GM12891 (cell line): ENCODE results near the gene OPCML.

ENCODE experiments used
- DNase-seq: peaks from one replicate; pipeline ENCODE4 v3.0.0; 2011; ENCODE audit warnings: low spot score; ENCODE audit not compliant: insufficient read length
- FAIRE-seq: peaks from 2 replicates; lab custom pipeline; 2011; peaks lifted over from hg19 to GRCh38; lab: Jason Lieb, UNC
- PAX5 ChIP-seq: IDR thresholded peaks from 2 replicates; pipeline ENCODE4 v1.6.1; 2011; ENCODE audit warnings: low read length, moderate library complexity, mild to moderate bottlenecking; ENCODE audit not compliant: insufficient read depth, severe bottlenecking
- POLR2A ChIP-seq: IDR thresholded peaks from 2 replicates; pipeline ENCODE4 v1.6.1; 2011; ENCODE audit warnings: low read depth, low read length, control low read depth
- POLR2AphosphoS5 ChIP-seq: IDR thresholded peaks from 2 replicates; pipeline ENCODE4 v1.6.1; 2011; ENCODE audit warnings: low read depth, low read length, control low read depth
- POU2F2 ChIP-seq: IDR thresholded peaks from 2 replicates; pipeline ENCODE4 v1.6.1; 2011; ENCODE audit warnings: low read depth, mild to moderate bottlenecking, control low read depth, low read length, moderate library complexity
- SPI1 ChIP-seq: IDR thresholded peaks from 2 replicates; pipeline ENCODE4 v1.6.1; 2011; ENCODE audit warnings: low read depth, low read length, control low read depth
- TAF1 ChIP-seq: IDR thresholded peaks from 2 replicates; pipeline ENCODE4 v1.6.1; 2011; ENCODE audit warnings: low read depth, low read length, control low read depth

Gene OPCML

DNA sequence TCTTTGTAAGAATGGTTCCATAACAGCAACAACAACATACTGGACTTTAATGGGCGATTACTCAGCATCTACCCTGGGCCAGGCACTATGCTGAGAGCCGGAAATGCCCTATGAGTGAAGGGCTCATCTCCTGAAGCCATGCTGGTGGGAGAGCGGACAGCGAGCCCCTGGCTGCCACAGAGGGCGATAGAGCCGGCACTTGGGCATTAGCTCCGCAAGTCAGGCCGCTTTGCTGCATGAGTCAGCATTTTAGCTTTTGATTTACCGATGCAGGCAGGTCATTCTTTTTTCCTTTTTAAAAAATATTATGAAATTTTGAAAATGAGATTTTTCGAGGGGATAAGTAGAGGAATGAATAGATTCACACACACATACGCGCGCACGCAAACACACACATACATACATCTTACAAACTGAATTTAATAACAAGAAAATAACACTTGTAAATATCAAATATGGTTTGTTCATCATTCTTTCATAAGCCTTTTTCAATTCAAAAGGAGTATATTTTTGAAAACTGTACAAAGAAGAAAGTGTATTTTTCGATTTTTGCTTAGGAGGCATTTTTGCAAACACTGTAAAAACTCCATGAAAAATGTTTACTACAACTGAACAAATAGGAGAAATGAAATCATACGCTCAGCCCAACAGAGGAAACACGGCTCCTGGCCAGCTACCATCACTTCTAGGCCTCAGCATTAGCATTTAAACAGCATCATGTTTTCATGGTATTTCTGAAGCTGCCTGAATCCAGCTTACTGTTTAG is 667.3 kb downstream of the OPCML start:
- no peak for DNase-seq

DNA sequence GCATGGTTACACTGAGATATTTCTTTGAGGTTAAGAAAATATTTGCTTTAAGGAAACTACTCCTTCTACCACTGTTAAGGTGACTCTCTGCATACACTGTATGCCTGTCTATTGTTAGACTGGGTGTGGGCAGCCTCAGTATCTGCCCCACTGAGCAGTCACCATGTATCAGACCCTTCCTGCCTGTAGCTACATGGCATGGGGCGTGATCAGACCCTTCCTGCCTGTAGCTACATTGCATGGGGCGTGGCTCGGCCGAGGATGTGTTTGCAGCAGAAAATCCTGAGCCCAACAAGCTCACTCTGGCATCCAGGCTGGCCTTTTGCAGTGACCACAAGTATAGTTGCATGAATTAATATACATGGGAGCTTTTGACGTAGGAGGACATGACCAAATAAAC is 669.4 kb downstream of the OPCML start:
- FAIRE-seq (no peak), DNase-seq (no peak)
- TF ChIP-seq PAX5: no peak
- TF ChIP-seq POLR2AphosphoS5: no peak
- TF ChIP-seq TAF1: no peak
- TF ChIP-seq SPI1: no peak
- no peak for TF ChIP-seq POLR2A
- TF ChIP-seq POU2F2: no peak

More for the DNA sequence above, 667.3 kb downstream of the OPCML start:
- TF ChIP-seq TAF1 (no peak), PAX5 (no peak), POLR2A (no peak), POLR2AphosphoS5 (no peak), SPI1 (no peak), POU2F2 (no peak)
- FAIRE-seq: no peak

DNA sequence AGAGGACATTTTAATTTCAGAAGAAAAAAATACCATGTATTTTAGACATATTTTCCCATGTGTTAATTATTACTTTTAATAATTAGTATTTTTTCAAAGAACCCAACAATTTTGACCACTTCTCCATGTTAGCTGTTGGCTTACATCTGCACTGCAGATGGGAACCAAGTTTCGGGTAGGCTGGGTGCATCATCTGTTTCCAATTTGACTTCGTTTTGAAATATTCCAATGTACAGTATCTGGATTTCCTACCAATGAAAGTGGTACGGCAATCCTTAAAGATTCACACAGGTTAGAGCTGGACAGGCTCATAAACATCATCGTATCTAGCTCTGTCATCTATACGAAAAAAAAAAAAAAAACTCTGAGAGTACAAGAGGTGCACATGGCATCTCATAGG is 670.2 kb downstream of the OPCML start:
- TF ChIP-seq PAX5 (no peak), SPI1 (no peak), POLR2AphosphoS5 (no peak)
- DNase-seq (no peak), FAIRE-seq (no peak)

DNA sequence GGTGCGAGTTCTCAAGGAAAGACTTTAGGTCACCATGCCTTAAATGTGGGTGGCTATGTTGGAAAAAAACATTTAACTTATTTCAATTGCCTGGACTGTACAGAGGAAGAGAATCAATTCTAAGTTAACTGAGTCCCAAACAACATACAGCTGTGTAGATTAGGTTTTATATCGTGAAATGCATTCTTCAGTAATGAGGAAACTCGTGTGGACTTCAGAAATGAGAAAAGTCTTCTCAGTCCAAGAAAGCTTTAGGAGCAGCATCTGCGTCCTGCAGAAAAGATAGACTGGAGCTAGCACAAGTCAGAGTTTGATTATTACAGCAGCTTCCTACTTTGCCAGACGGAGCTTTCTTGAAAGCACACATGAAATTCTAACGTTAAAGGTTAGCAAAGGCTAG is 673.0 kb downstream of the OPCML start:
- no peak for FAIRE-seq
- TF ChIP-seq SPI1: no peak
- no peak for TF ChIP-seq POLR2AphosphoS5
- TF ChIP-seq TAF1: no peak
- TF ChIP-seq POLR2A: no peak
- no peak for TF ChIP-seq POU2F2
- TF ChIP-seq PAX5: no peak
- DNase-seq: no peak

DNA sequence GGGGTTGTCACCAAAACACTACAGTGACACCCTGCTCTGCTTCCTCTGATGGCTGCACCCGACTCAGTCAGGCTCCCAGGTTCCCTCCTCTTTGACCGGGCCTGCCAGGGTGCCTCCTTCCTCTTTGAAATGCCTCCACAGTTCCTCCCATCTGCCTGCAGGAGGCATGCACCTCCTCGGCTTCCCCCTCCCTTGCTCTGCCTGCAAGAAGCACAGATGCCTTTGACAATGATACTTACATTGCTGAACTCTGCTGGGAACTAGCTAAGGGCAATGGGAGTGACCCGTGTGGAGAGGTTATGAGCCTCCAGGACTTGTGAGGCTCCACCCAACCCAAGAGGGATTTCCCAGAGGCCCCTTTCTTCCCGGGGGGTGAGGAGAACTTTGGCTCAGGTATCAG is 674.1 kb downstream of the OPCML start:
- TF ChIP-seq TAF1 (no peak), POLR2AphosphoS5 (no peak), PAX5 (no peak), POU2F2 (no peak), POLR2A (no peak), SPI1 (no peak)
- FAIRE-seq: no peak
- DNase-seq: no peak

DNA sequence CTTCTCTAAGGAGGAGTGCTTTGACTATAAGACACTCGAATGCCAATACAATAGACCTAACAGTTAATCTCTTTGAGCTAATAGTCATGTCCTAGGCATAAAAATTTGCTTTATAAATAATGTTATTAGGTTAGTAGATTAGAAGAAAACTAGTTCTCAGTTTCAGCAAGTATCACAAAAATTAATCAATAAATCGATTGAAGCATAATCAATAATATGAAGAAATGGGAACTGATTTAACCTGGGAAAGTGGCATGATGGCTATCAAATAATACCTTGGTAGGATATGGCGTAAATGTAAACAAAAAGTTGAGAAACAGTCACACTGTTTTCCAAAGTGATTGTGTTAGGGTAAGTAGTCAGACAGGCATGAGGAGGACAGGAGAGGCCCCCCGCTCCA is 676.3 kb downstream of the OPCML start:
- FAIRE-seq (no peak), DNase-seq (no peak)
- TF ChIP-seq POLR2A (no peak), SPI1 (no peak), POLR2AphosphoS5 (no peak), TAF1 (no peak), POU2F2 (no peak), PAX5 (no peak)

DNA sequence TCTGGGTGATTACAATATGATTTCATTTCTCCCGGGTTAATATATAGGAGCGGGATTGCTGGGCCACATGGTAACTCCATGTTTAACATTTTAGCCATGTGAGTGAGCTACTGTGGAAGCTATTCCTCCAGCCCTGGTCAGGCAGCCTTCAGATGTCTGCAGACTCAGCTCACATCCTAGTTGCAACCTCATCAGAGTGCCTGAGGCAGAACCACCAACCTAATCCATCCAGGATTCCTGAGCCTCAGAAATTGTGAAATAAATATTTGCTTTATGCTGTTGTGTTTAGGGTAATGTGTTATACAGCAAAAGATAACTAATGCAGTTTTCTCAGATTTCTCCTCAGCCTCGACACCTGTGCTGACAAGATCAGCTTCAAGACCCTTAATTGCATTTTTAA is 676.8 kb downstream of the OPCML start:
- DNase-seq (no peak), FAIRE-seq (no peak)
- TF ChIP-seq TAF1 (no peak), POLR2AphosphoS5 (no peak), POLR2A (no peak), PAX5 (no peak), POU2F2 (no peak), SPI1 (no peak)

DNA sequence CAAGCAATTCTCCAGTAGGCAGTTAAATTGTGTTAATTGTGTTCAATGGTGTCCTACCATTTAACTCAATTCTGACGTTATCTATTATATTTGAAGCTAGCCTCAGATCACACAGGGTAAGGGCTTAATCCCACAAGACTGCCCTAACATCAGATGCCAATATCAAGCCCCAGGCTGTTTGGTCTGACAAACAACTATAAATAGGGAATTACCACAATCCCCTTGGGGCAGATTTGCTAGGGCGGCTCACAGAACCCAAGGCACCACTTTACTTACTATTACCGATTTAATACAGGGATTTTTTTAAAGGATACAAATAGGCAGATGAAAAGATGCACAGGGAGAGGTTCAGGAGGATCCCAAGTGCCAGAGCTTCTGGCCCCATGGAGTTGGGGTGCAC is 678.4 kb downstream of the OPCML start:
- FAIRE-seq (no peak), DNase-seq (no peak)
- TF ChIP-seq POLR2A: no peak
- no peak for TF ChIP-seq SPI1
- TF ChIP-seq POU2F2: no peak
- TF ChIP-seq PAX5: no peak
- no peak for TF ChIP-seq POLR2AphosphoS5
- TF ChIP-seq TAF1: no peak

DNA sequence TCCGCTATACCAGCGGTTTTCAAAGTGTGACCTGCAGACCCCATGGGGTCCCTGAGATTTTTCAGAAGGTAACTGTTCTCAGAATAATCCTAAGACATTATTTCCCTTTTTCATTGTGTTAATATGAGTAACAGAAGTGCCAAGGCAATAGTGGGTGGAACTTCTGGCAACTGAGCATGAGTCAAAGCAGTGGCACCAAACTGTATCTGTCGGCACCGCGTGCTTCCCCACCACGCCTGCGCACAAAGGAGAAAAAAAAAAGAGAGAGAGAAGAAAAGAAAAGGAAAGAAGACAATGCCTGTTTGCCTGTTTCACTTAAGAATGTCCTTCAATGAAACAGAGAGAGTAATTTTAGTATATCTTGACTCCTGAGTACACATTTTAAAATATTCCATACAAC is 679.9 kb downstream of the OPCML start:
- FAIRE-seq (no peak), DNase-seq (no peak)
- no peak for TF ChIP-seq TAF1
- TF ChIP-seq POLR2A: no peak
- TF ChIP-seq PAX5: no peak
- TF ChIP-seq POU2F2: no peak
- TF ChIP-seq SPI1: no peak

DNA sequence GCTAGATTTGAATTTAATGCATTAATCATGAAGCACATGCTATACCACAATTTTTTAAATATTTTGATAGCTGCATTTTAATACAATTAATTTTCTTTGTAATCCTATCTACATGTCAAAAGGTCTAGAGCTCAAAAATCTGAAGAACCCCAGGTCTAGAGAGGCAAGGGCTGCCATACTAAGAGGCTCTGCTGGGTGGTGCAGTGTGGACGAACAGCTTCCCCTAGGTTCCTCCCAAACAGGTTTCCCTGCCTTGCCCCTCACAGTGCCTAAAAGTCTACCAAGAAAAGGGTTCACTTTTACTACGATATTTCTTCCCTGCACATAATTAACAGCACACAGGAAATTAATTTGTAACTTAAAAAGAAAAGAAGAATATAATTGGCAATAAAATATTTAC is 681.1 kb downstream of the OPCML start:
- TF ChIP-seq PAX5 (no peak), POLR2AphosphoS5 (no peak), POU2F2 (no peak), SPI1 (no peak), POLR2A (no peak), TAF1 (no peak)
- no peak for FAIRE-seq
- DNase-seq: no peak
